Measurements from ENCODE around the gene GBP7.

GRCh38 chr1:89213347-89213746 is 37.5 kb upstream of the GBP7 start:
- TF ChIP-seq CTCF (IDR thresholded peaks at IDR 0.05): no peak
- no peak for TF ChIP-seq POLR2AphosphoS5 (IDR thresholded peaks at IDR 0.05)
- TF ChIP-seq POLR2A (IDR thresholded peaks at IDR 0.05): no peak
- TF ChIP-seq EP300 (IDR thresholded peaks at IDR 0.05): no peak
